ENCODE data around the gene GBGT1. TPM values are rescaled to one million over a fixed set of nuclear protein-coding genes. Genes with fewer than 3 reads are reported as not detected.
A peak's percentile ranks its signal among the peaks of the same experiment; 100 is the strongest.

The GBGT1 gene
- total and polyA plus RNA-seq, 5 donors from 2014 or later: 0.67 to 1.6 (median 1.5) TPM; not detected in 2

DNA sequence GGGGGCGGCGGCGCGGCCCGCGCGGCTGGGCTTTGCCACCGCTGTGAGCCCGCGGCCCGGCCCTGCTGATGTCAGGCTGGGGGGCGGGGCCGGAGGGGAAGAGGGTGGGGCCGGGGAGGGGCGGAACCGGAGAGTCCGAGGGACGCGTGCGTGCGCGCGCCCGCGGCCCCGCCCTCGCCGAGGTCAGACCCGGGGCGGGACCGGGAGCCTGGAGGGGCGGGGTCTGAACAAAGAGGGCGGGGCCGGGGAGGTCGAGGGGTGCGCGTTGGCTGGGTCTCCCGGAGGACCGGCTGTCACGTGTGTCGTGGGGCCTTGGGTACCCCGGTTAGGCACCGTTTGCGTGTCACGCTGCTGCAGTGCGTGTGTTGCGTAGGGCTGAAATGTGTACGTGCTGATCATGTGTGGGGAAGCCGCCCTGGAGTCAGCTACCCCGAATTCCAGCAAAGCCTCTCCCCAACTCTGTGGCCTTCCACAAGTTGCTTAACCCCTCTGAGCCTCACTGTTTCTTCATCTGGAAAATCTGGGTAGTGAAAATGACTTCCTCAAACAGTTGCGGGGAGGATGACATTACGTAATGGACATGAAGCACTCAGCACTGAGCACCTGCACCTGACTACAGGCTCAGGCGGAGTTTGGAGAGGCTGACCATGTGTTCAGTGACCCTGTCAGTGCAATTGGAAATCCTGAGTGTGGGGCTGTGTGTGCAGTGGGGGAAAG is 42.4 kb downstream of the GBGT1 start, which contains the start of gene RALGDS:
Gene RALGDS (minus strand): TSS at position 43 of the 717 bp plus-strand sequence. CDS start 86 bp downstream, outside the sequence.
- H3K4me1 ChIP-seq (ENCODE audit: control insufficient read depth, insufficient read depth, low read length, poor library complexity, severe bottlenecking): peaks cover 85% of the 10 kb centered on the region
- Mint-ChIP-seq H3K4me3 (peak within 1 kb of the TSS; percentile 82 to 93 (median 85)), H3K9me3 (no peaks in the 10 kb centered on the region), H3K27me3 (no peaks in the 10 kb centered on the region), H3K36me3 (no peaks in the 10 kb centered on the region), H3K4me1 (peaks cover 20 to 86% (median 46%) of the 10 kb centered on the region in 4 donors), H3K27ac (peak within 1 kb of the TSS; percentile 90 to 100 (median 97))
- H3K27me3 ChIP-seq (ENCODE audit: control insufficient read depth, insufficient read depth, low read length): no peaks in the 10 kb centered on the region
- peak within 1 kb of the TSS; percentile 96 for H3K27ac ChIP-seq (ENCODE audit: insufficient read depth, low read length, poor library complexity, severe bottlenecking)
- H3K4me3 ChIP-seq (ENCODE audit: low read depth, low read length): peak within 1 kb of the TSS; percentile 49
- no peaks in the 10 kb centered on the region for H3K9me3 ChIP-seq (ENCODE audit: control insufficient read depth in 2 of 2, low read length in 2 of 2)
- DNase-seq (peak; percentile 86 to 90 (median 89)), ATAC-seq (ENCODE audit: low read depth in 2 of 2) (peak; percentile 80 to 81)
- H3K36me3 ChIP-seq (ENCODE audit: control insufficient read depth, insufficient read depth, low read length): no peaks in the 10 kb centered on the region

DNA sequence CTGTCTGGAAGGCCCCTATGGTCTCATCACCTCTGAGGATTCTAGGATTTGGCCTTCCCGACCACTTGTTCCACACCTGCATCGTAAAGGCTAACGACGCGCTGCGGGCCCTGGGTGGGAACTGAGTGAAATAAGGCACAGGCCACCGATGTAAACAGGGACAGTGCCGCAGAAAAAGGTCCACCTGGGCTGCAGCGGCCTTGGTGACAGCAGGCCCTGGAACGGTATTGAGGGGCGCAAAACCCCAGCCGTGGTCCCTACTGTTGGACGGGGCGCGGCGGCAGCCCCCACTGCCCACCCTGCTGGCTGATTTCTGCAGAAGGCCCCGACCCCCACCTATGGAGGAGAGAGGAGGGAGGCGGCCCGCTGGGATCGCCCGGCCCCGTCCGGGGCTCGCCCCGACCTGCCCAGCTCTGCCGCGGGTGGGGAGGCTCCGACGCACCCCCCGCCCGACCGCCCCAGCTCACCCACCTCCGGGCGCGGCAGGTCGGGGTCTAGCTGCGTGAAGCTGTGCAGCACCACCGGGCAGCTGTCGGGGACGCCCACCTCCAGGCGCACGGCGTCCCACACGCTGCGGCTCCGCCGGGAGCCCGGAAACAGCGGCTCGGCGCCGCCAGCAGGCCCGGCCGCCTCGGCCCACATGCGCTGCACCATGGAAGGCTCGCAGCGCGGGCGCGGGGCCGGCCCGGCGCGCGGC is 43.1 kb downstream of the GBGT1 start:
- Histone ChIP-seq H3K36me3 (ENCODE audit: control insufficient read depth, insufficient read depth, low read length) (no peaks in the 10 kb centered on the region), H3K27ac (ENCODE audit: insufficient read depth, low read length, poor library complexity, severe bottlenecking) (peak overlapping the region; percentile 96), H3K27me3 (ENCODE audit: control insufficient read depth, insufficient read depth, low read length) (no peaks in the 10 kb centered on the region), H3K4me1 (ENCODE audit: control insufficient read depth, insufficient read depth, low read length, poor library complexity, severe bottlenecking) (peaks cover 85% of the 10 kb centered on the region), H3K9me3 (ENCODE audit: control insufficient read depth in 2 of 2, low read length in 2 of 2) (no peaks in the 10 kb centered on the region), H3K4me3 (ENCODE audit: low read depth, low read length) (peak overlapping the region; percentile 32)
- no peaks in the 10 kb centered on the region for H3K36me3 Mint-ChIP-seq
- peak overlapping the region; percentile 58 to 86 (median 83) for H3K4me3 Mint-ChIP-seq
- no peaks in the 10 kb centered on the region for H3K9me3 Mint-ChIP-seq
- H3K4me1 Mint-ChIP-seq: peaks cover 20 to 86% (median 47%) of the 10 kb centered on the region in 4 donors
- DNase-seq (peak in 1 of 3 donors; percentile 24), ATAC-seq (ENCODE audit: low read depth in 2 of 2) (no peak)
- H3K27me3 Mint-ChIP-seq: no peaks in the 10 kb centered on the region
- peak overlapping the region in 2 of 3 donors; percentile 26 to 87 for H3K27ac Mint-ChIP-seq

DNA sequence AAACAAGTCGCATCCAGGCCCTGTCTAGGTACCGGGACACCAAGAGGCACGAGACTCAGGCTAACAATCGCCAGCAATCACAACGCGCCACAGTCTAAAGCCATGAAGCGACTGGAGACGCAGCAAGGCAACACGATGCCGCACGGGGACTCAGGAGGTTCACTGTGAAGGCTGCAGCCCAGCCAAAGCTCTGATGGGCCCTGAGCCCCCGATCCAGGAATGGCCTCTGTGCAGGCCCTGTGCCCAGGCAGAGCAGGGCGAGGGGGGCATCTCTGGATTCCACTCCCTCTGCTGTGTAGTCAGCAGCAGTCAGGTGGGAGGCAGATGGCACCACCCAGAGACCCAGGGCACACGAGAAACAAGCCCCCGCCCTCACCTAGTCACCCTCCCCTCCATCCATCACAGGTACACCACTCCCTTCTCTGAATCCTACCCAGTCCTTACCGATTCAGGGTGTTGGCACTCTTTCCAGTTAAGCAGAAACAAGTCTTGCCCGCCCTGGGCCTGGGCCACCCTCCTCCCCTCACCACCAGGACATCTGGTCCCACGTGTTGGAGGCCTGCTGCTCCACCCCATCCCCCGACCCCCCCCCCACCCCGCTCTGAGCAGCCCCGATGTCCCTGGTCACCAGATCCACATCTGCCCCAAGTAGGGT is 43.7 kb downstream of the GBGT1 start:
- Histone ChIP-seq H3K27me3 (ENCODE audit: control insufficient read depth, insufficient read depth, low read length) (no peaks in the 10 kb centered on the region), H3K4me3 (ENCODE audit: low read depth, low read length) (peak overlapping the region; percentile 32), H3K4me1 (ENCODE audit: control insufficient read depth, insufficient read depth, low read length, poor library complexity, severe bottlenecking) (peaks cover 87% of the 10 kb centered on the region), H3K36me3 (ENCODE audit: control insufficient read depth, insufficient read depth, low read length) (no peaks in the 10 kb centered on the region), H3K9me3 (ENCODE audit: control insufficient read depth in 2 of 2, low read length in 2 of 2) (no peaks in the 10 kb centered on the region), H3K27ac (ENCODE audit: insufficient read depth, low read length, poor library complexity, severe bottlenecking) (peak overlapping the region; percentile 96)
- no peaks in the 10 kb centered on the region for H3K9me3 Mint-ChIP-seq
- H3K4me3 Mint-ChIP-seq: peak overlapping the region; percentile 58 to 86 (median 83)
- no peaks in the 10 kb centered on the region for H3K36me3 Mint-ChIP-seq
- H3K27me3 Mint-ChIP-seq: no peaks in the 10 kb centered on the region
- peaks cover 19 to 84% (median 47%) of the 10 kb centered on the region in 4 donors for H3K4me1 Mint-ChIP-seq
- no peak for ATAC-seq (ENCODE audit: low read depth in 2 of 2)
- DNase-seq: no peak
- peak overlapping the region in 2 of 3 donors; percentile 26 to 87 for H3K27ac Mint-ChIP-seq

DNA sequence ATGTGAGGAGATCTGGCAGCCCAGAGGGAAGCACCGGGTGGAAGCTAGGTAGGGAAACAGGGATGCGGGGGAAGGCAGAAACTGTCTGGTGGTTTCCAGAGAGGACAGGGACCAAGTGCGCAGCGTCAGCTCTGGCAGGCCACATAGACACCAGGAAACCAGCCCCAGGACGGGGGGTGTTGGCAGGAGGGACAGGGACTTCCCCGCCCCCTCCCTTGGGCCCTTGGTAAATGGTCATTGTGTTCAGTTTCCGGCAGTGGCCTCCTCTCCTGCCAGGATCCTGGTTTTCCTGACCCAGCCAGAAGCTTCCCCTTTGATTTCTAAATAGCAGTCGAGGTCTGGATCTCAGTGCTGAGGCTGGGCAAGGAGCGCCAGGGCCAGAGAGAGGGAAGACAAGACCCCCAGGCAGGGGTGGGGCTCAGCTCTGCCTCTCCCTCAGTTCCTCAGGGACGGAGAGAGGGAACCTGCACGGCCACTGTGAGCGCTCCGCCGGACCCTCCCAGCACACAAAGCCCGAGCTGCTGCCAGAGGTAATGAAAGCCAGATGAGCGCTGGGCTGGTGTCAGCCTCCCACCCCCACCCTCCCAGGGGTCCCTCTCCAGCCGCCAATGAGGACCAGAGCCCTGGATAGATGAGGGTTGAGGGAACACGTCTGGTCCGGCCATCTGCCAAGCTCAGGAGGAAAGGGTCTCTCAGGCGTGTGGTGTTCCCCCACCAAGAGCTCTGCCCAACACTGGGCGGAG is 44.4 kb downstream of the GBGT1 start:
- H3K4me1 Mint-ChIP-seq: peaks cover 12 to 84% (median 42%) of the 10 kb centered on the region in 4 donors
- Histone ChIP-seq H3K27me3 (ENCODE audit: control insufficient read depth, insufficient read depth, low read length) (no peaks in the 10 kb centered on the region), H3K4me1 (ENCODE audit: control insufficient read depth, insufficient read depth, low read length, poor library complexity, severe bottlenecking) (peaks cover 87% of the 10 kb centered on the region), H3K27ac (ENCODE audit: insufficient read depth, low read length, poor library complexity, severe bottlenecking) (peak overlapping the region; percentile 23), H3K4me3 (ENCODE audit: low read depth, low read length) (no peak overlapping the region), H3K36me3 (ENCODE audit: control insufficient read depth, insufficient read depth, low read length) (no peaks in the 10 kb centered on the region), H3K9me3 (ENCODE audit: control insufficient read depth in 2 of 2, low read length in 2 of 2) (no peaks in the 10 kb centered on the region)
- peak overlapping the region; percentile 84 to 96 (median 86) for H3K4me3 Mint-ChIP-seq
- DNase-seq (no peak), ATAC-seq (ENCODE audit: low read depth in 2 of 2) (no peak)
- no peaks in the 10 kb centered on the region for H3K27me3 Mint-ChIP-seq
- peak overlapping the region in 2 of 3 donors; percentile 78 for H3K27ac Mint-ChIP-seq
- H3K36me3 Mint-ChIP-seq: no peaks in the 10 kb centered on the region
- no peaks in the 10 kb centered on the region for H3K9me3 Mint-ChIP-seq

DNA sequence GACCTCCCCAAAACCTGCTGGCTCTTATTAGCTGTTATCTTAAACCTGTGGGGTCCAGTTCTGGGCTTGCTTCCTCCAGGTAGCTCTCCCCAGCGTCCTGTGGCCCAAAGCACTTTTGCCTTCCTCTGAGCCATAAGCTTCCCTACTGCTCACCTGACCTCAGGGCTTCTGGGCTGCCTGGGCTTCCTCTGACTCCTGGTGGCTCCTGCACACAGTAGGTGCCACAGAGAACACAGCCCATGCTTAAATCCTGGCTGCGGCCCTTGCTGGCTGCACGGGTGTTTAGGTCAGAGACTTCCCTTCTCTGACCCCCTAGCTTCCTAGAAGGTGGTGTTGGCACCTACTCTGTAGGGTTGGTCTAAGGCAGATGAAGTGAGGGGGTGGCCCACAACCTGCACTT is 45.1 kb downstream of the GBGT1 start:
- ATAC-seq (ENCODE audit: low read depth in 2 of 2): no peak

DNA sequence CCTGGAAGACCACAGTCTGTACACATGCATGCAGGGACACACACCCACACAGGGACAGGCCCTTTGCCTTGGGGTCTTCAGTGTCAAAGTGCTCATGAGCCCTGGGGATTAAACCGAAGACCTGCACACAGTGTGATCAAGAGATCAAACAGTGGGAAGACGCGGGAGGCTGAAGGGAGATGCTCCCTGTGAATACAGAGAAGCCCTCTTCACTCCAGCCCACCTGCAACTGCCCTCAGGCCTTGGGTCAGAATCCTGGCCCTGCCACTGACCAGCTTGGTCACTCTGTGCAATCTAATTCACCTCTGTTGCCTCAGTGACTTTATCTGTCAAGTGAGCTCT is 45.6 kb downstream of the GBGT1 start:
- DNase-seq (no peak), ATAC-seq (ENCODE audit: low read depth in 2 of 2) (no peak)
- Histone ChIP-seq H3K36me3 (ENCODE audit: control insufficient read depth, insufficient read depth, low read length) (no peaks in the 10 kb centered on the region), H3K4me1 (ENCODE audit: control insufficient read depth, insufficient read depth, low read length, poor library complexity, severe bottlenecking) (peaks cover 91% of the 10 kb centered on the region), H3K27me3 (ENCODE audit: control insufficient read depth, insufficient read depth, low read length) (no peaks in the 10 kb centered on the region), H3K27ac (ENCODE audit: insufficient read depth, low read length, poor library complexity, severe bottlenecking) (no peak overlapping the region), H3K9me3 (ENCODE audit: control insufficient read depth in 2 of 2, low read length in 2 of 2) (no peaks in the 10 kb centered on the region), H3K4me3 (ENCODE audit: low read depth, low read length) (no peak overlapping the region)
- peaks cover under 1 to 85% (median 34%) of the 10 kb centered on the region in 4 donors for H3K4me1 Mint-ChIP-seq
- peak overlapping the region in 2 of 3 donors; percentile 23 to 78 for H3K27ac Mint-ChIP-seq
- H3K4me3 Mint-ChIP-seq: peak overlapping the region in 2 of 4 donors; percentile 7 to 52
- H3K9me3 Mint-ChIP-seq: no peaks in the 10 kb centered on the region
- no peaks in the 10 kb centered on the region for H3K27me3 Mint-ChIP-seq
- H3K36me3 Mint-ChIP-seq: no peaks in the 10 kb centered on the region

More for the DNA sequence above, 45.1 kb downstream of the GBGT1 start:
- Histone ChIP-seq H3K36me3 (ENCODE audit: control insufficient read depth, insufficient read depth, low read length) (no peaks in the 10 kb centered on the region), H3K4me1 (ENCODE audit: control insufficient read depth, insufficient read depth, low read length, poor library complexity, severe bottlenecking) (peaks cover 90% of the 10 kb centered on the region), H3K4me3 (ENCODE audit: low read depth, low read length) (no peak overlapping the region), H3K27ac (ENCODE audit: insufficient read depth, low read length, poor library complexity, severe bottlenecking) (no peak overlapping the region), H3K9me3 (ENCODE audit: control insufficient read depth in 2 of 2, low read length in 2 of 2) (no peaks in the 10 kb centered on the region), H3K27me3 (ENCODE audit: control insufficient read depth, insufficient read depth, low read length) (no peaks in the 10 kb centered on the region)
- no peaks in the 10 kb centered on the region for H3K36me3 Mint-ChIP-seq
- H3K27ac Mint-ChIP-seq: peak overlapping the region in 2 of 3 donors; percentile 78
- no peaks in the 10 kb centered on the region for H3K27me3 Mint-ChIP-seq
- H3K4me1 Mint-ChIP-seq: peaks cover 5 to 85% (median 37%) of the 10 kb centered on the region in 4 donors
- DNase-seq: no peak
- peak overlapping the region; percentile 52 to 96 (median 86) for H3K4me3 Mint-ChIP-seq
- H3K9me3 Mint-ChIP-seq: no peaks in the 10 kb centered on the region
